Smooth muscle cell of the brain vasculature (primary cell): ENCODE data around the gene RALA.
"Not testable (repeated sequence)": the region's sequence is repeated elsewhere in the genome, so short reads cannot be mapped to it uniquely, and the experiment has no call there.

Experiments
- DNase-seq: peaks from one replicate; pipeline ENCODE4 v3.0.0-alpha.2; 2012; ENCODE audit warnings: low read depth, low spot score

The RALA gene

DNA sequence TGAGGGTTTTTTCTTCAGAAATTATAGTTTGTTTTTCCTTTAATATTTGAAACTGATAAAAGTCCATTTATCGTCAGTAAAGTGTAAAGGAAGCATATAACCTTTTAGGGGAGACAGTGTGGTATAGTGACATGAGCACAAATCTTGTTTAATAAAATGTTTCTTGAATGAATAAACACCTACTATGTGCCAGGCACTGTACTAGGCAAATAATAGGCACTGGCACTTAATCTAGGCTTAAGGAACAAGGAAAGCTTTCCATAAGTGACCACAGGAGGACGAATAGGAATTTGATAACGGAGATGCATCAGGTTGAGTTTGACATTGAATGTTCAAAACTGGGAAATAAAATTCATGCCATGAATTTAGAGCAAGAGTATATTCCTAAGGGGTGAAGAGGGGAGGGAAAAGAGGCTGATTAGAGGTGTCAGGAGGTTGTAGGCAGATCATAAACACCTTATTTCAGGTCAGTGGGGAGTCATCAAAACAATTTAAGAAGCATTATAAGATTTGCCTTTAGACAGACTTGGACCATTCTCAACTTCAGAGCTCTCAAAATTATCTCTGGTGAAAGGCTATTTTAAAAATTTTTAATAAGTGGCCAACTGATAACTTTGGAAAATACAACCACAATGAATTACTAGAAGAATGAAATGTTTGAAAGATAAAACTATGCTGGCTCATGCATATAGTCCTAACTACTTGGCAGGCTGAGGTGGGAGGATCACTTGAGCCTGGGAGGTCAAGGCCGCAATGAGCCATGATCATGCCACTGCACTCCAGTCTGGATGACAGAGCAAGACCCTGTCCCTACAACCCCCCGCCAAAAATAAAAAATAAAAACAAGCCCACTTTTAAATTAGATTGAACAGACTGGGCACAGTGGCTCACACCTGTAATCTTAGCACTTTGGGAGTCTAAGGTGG, 22.4 kb downstream of the RALA start:
- DNase-seq: no peak

DNA sequence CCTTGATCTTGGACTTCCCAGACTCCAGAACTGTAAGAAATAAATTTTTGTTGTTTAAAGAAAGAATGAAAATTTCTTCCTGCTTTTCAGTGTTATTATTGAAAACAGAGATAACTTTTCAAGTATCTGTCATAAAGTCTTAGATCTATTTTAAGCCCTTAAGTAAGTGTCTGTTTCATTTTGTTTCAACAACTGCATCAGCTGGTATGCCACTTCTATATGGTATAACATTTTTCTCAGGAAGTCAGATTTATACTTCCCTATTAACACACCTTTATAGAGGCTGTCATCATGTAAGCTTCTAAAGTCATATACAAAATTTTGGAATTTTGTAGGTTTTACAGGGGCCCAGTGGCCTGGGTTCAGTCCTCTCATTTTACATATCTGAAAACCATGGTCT, 24.4 kb downstream of the RALA start:
- no peak for DNase-seq

DNA sequence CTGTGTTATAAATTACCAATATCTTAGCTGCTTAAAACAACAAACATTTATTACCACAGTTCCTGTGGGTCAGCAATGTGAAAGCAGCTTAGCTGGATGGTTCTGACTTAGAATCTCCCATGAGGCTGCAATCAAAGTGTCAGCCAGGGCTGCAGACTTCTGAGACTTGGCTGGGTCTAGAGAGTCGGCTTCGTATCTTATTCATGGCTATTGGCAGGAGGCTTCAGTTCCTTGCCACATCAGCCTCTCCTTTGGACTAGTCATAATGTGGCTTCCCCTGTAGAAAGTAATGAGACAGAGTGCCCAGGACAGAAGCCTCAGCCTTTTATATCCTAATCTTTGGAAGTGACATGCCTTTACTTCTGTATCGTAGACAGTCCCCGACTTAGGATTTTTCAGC, 27.3 kb downstream of the RALA start:
- DNase-seq: no peak

DNA sequence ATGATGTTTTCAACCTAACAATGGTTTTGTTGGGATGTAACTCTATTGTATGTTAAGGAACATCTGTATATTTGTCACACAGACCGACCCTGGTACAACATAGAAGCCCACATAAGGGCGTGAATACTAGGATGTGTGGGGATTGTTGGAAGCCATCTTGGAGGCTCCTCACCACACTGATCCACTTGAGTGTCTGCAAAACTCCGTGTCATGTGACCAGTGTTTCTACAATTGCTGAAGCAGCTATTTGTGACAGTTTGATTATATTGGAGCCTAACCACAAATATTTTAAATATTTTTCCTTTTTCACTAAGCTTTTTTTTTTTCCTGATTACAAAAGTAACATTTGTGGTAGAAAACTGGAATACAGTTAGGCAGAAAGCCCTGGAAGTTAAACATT, 27.9 kb downstream of the RALA start:
- no peak for DNase-seq

DNA sequence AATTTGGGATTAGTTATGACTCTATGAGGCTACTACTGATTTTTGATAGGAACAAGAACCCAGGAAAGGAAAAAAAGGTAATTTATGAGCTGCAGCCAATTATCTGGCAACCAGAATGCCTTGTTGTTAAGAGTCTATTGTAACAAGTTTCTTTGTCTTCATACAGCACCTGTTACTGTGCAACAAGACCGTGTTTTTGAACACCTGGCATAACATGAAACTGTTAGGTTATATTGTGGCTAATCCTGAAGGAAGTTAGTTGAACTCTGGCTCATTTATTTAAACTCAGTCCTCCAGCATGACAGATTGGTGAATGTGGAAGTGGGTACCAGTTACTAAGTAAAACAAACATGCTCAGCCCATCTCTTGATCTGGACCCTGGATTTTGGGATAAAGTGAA, 33.0 kb downstream of the RALA start:
- DNase-seq: no peak

DNA sequence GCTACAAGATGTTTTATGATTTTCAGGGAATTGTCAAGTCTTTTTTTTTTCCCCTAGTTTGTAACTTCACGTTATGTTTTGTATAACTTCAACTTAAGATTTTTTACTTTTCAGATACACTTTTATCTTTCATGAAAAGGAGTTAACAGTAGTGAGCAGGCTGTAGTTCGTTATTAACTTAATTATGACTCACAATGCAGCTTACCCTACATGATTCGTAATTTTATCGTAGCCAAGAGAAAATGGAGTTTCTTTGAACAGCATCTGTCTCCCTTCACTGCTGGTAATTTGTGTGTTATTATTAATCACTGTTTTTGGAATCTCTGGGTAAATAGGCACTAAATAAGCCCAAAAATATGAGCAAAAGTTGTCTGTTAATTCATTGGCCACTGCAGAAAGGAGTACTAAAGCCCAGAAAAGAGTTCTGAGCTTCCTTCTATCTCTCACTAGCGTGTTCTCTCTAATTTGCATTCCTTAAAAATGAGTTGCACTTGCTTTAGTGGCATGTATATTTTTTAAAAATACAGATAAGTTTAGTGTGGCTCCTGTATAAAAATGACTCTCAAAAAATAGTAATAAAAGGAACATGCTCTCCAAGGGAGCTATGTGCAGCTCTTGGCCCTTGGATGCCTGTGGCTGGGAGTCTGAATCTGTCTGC, 36.1 kb downstream of the RALA start:
- no peak for DNase-seq

DNA sequence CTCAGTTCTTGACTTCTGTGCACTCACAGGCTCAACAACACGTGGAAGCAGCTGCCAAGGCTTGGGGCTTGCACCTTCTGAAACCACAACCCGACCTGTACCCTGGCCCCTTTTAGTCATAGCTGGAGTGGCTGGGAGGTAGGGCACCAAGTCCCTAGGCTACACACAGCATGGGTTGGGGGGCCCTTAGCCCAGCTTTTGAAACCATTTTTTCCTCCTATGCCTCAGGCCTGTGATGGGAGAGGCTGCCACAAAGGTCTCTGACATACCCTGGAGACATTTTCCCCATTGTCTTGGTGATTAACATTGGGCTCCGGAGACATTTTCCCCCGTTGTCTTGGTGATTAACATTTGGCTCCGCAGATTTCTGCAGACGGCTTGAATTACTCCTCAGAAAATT, 38.6 kb downstream of the RALA start:
- DNase-seq: no peak

DNA sequence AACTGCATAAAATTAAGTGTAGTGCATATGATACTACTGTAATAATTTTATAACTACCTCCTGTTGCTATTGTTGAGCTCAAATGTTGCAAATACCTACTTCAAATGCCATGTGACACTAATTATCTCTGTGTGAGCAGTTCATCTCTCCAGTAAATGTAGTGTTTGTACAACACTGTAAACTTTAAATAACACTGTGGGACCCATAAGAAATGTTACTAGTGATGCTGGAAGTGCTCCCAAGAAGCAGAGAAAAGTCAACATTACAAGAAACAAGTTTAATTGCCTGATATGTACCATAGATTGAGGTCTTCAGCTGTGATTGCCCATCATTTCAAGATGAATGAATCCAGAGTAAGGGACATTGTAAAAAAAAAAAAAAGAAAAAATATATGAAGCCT, 39.9 kb downstream of the RALA start:
- no peak for DNase-seq

DNA sequence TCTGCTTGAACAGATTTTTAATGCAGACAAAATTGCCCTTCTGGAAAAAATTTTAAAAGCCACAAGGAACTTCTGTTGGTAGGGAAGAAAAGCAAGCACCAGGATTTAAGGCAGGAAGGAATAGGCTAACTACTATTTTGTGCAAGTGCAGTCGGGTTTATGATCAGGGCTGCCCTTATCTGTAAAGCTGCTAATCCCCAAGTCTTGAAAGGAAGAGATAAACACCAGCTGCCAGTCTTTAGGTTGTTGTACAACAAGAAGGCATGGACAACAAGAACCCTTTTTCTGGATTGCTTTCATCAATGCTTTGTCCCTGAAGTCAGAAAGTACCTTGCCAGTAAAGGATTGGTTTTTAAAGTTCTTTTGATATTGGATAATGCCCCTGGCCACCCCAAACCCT, 40.7 kb downstream of the RALA start:
- no peak for DNase-seq

DNA sequence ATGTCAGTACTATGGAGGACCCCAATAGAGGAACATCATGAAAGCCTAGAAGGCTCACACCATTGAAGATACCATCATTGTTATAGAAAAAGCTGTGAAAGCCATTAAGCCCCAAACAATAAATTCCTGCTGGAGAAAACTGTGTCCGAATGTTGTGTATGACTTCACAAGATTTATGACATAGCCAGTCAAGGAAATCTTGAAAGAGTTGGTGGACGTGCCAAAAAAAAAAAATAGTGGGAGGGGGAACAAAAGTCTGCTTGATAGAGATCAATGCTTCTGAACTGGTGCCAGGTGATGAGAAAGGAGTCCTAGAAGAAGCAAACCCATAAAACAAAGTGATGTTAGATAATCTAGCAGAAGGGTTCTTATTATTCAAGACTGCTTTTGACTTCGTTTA, 41.2 kb downstream of the RALA start:
- DNase-seq: no peak

DNA sequence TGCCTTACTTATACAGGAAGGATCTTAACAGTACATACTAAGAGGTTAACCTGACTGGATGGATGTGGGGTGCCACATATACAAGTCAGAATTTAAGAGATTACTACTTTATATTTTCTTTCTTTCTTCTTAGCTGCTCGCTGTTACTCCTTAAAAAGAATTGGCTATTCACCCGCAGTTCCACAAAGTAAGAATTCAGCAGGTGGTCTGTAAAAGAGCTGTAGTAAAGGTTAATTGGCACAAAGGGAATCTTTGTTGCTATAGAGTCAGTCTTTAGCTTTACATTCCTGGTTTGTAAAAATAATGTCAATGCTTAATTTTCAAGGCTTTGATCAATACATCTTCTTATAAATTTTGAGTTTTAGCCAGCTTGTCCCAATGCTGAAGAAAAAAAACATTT, 43.2 kb downstream of the RALA start:
- no peak for DNase-seq

DNA sequence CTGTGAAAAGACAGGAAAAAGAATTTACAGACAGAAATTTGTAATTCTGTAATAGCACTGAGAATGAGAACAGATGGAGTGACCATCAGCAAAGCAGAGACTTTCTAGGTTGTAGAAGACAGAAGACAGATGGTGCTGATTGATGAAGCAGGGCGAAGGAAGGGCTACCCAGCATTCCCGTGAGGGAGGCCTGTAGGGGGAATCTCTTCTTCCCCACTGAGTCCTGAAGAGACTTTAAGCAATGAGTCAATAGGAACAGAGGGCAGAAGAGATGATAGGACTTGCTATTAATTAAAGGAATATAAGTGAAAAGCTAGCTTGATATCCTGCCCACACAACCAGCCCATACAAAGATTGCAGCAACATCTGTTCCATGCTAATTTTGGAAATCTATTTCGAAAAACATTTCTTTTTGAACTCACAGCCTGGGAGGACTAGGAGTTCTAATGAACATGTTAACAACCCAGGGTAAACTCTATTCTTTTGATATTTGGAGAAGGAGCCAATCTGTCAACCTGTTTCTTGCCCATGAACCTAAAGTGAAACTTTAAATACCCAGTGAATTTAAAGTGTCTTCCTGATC, 44.1 kb downstream of the RALA start:
- DNase-seq: no peak

DNA sequence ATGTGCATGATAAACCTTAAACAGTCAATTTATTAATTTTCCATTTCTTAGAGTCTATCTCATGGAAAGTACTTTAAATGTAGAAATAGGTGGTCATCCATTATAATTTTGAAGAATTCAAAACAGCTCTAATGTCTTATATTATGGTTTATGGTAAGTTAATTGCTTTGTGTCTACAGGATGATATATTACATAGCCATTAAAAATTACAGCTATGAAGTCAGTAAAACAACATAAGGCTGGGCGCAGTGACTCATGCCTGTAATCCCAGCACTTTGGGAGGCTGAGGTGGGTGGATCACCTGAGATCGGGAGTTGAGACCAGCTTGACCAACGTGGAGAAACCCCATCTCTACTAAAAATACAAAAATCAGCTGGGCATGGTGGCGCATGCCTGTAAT, 44.9 kb downstream of the RALA start:
- DNase-seq: not testable (repeated sequence)

DNA sequence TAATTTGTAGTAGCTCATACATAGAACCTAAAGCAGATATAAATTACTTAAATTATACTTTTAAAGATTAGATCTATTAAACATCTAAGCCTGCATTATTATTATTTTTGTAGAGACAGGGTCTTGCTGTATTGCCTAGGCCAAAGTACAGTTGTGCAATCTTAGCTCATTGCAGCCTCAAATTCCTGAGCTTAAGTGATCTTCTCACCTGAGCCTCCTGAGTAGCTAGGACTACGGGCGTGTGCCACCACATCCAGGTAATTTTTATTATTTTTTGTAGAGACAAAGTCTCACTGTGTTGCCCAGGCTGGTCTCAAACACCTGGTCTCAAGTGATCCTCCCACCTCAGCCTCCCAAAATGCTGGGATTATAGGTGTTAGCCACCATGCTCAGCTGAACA, 46.7 kb downstream of the RALA start:
- DNase-seq: no peak

DNA sequence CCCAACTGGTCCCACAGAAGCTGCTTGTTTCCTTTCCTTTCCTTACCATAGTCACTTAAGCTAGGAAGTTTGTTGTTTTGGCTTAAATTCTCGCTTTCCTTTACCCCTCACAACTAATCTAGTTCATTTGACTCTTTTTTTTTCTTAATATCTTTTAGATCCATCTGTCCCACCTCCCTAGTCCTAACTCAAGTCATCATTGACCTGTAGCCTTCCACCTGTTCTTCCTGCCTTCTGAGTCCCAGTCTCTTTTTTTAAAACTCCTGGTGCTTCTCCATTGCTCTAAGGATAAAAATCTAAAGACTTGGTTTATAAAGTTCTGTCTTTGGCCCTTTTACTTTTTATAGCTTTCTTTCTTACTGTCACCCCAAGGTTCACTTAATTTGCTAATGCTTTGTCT, 47.6 kb downstream of the RALA start:
- no peak for DNase-seq

DNA sequence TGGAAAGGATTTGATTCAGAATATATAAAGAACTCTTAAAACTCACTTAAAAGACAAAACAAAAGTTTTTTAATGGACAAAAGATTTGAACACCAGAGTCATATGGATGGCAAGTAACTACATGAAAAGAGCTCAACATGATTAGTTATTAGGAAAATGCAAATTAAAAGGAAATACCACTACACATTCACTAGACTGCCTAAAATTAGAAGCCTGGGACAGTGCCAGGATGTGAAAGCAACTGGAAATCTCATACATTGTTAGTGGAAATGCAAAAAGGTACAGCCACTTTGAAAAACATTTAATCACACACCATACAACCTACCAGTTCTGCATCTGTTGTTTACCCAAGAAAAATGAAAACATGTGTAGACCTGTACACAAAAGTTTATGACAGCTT, 48.8 kb downstream of the RALA start:
- DNase-seq: no peak

DNA sequence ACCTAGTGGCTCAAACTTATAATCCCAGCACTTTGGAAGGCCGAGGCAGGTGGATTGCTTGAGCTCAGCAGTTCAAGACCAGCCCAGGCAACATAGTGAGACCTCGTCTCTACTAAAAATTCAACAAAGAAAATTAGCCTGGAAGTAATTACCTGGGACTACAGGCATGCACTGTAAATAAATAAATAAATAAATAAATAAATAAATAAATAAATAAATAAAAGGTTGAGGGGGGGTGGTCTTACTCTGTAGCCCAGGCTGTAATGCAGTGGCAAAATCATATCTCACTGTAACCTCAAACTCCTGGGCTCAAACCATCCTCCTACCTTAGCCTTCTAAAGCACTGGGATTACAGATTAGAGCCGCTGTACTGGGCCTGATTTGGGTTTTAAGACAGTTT, 50.5 kb downstream of the RALA start:
- no peak for DNase-seq

DNA sequence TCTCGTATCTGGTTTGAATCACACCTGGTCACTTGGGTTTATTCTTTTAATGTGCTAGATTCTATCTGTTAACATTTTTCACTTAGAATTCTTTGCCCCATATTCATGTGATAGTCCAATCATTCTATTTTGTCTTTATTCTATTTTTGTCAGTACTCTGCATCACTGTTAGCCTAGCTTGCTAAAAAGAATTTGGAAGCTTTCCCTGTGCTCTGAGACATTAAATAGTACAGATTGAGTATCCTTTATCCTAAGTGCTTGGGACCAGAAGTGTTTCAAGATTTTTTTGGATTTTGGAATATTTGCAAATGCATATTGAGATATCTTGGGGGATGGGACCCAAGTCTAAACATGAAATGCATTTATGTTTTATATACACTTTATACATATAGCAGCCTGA, 51.0 kb downstream of the RALA start:
- DNase-seq: no peak

DNA sequence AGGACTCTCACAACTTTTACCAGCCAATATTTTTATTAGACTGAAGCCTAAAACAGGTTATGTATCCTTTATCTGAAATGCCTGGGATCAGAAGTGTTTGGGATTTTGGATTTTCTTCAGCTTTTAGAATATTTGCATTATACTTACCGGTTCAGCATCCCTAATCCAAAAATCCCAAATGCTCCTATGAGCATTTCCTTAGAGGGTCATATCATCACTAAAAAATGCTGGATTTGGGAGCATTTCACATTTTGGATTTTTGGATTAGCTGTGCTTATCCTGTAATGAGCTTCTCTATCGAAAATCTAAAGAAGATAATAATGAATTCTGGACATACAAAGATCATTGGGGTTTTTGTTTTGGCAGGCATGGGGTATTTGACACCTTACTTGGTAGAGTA, 53.0 kb downstream of the RALA start:
- DNase-seq: no peak

DNA sequence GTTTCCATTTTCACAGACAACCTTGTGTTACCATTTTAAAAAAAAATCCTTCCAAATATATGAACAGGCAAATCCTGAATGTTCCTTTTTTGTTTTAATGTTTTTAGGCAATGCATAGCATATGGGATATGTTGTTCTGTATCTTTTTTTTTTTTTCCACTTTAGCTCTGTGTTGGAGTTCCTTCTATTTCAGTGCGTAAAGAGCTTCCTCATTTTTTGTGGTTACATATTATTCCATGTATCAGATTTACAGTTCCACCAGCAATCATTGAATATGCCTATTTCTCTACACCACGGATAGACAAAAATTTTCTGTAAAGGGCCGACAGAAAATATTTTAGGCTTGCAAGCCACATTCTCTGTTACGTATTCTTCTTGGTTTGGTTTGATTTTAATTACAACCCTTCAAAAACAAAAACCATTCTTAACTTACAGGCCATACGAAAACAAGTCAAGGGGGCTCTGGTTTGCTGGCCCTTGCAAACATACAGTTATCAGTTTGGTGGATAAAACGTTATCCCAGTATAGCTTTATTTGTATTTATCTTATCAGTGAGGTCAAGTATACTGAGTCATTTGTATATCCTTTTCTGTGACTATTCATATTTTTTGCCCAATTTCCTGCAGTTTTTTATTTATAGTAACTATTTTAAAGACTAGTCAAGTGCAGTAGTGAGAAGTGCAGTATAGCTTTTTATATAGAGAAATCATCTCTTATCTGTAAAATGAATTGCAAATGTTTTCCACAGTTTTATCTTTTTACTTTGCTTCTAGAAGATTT, 55.7 kb downstream of the RALA start:
- DNase-seq: no peak

DNA sequence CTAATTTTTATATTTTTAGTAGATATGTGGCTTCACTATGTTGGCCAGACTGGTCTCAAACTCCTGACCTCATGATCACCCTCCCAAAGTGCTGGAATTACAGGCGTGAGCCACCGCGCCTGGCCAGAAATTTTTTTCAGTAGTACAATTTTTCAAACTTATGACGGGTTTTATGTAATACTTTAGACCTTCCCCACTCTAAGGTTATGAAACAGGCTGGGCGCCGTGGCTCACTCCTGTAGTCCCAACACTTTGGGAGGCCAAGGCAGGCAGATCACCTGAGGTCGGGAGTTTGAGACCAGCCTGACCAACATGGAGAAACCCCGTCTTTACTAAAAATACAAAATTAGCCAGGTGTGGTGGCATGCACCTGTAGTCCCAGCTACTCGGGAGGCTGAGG, 56.5 kb downstream of the RALA start:
- not testable (repeated sequence) for DNase-seq

DNA sequence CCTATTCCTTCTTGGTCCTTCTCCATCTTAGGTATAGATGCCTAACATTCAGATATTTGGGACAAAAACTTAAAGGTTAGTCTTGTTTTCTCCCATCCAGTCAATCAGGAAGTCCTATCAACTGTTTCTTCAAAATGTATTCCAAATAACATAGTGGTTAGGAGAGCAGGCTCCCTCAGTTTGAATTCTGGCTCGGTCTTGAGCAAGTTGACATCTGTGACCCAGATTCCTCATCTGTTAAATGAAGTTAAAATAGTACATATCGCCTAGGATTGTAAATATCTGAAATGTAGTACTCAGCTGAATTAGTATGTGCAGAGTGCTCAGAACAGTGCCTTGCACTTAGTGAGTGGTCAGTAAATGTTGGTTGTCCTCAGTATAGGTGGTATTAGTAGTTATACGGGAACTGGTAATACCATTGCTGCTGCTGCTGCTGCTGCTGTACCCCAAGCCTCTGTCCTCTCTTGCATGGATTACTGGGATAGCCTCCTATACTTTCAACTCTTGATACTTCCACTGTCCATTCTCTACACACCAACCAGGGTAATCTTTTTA, 58.6 kb downstream of the RALA start:
- DNase-seq: no peak
